HG03025 (cell line): Measurements from ENCODE around the gene LTB4R.
"Not testable (repeated sequence)": the region's sequence is repeated elsewhere in the genome, so short reads cannot be mapped to it uniquely, and the experiment has no call there.

Experiments
- ATAC-seq: cut with Tn5 transposase; IDR thresholded peaks from one replicate; pipeline ENCODE4 v1.9.1; 2021; ENCODE audit warnings: mild to moderate bottlenecking, moderate library complexity; ENCODE audit not compliant: unreplicated experiment, low FRiP score

LTB4R gene

DNA sequence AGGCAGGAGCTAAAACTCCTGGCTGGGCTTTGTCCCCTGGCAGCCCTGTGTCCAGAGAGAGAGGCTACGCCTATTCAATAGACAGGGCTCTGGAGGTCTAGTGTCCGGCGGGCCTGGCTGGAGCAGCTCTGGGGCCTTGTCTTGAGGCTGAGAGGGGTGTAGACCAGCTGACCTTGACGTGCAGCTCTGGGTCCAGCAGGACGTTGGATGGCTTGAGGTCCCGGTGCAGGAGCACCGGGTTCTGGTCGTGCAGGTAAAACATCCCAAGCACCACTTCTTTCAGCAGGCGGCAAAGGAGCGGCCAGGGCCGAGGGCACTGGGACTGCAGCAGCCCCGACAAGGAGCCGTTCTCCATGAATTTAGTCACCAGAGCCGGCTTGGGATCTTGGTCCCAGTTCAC is 27.5 kb downstream of the LTB4R start:
- no peak for ATAC-seq

DNA sequence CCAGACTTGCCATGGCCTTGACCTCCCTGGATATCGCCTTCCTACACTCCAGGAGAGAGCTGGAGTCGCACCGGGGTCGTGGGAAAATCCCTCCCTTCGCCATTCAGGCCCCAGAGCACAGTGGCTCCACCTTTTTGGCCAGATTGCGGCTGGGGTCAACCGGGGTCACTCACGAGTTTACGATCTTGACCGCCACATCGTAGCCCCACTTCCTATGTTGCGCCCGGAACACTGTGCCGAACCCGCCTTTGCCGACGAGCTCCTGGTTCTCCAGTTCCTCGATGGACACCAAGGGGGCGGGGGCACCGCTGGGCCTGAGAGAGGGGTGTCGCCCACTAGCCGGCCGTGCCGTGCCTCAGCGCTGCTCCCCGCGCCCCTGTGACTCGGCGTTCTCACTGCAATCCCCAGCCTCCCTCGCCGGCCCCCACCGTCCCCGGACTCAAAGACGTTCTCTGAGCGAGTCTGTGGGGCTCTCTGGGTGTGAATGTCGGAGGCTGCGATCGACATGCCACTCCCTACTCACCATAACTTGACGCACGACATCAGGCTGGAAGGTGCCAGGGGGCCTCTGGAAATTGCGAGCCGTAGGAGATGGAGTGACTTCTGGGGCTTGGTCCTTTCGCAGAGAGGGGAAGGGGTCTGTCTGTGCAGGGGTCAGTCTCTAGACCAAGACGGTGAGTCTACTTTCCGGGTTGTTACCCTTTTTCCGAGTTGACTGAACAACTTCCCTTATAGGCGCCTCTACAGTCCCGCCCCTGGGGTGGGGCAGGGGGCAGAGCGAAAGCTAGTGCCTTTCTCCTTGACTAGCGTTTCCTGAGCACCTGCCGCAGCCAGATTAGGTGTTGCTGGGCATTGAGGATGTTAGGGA is 28.2 kb downstream of the LTB4R start, which contains the start of gene RIPK3:
Gene RIPK3 (minus strand): TSS at position 708 of the 868 bp plus-strand sequence. CDS start 165 bp downstream, at position 543.
- peak; percentile 67 for ATAC-seq

DNA sequence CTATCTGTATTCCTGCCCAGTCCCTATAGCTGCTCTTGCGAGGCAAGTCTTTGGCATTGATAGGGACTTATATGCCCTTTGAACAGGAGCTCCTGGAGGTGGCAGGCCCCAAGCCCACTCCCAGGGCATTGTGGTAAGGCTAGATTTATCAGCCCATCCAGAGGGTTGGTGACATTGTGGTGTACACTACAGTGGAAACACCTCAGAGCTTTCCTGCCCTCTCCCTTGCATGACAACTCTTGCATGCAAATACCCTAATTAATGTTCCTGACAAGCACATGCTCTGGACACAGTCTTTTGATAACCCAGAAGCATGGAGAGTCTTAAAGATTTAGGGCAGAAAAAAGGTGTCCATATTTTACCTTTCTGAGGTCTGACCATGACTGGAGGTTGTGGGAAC is 29.3 kb downstream of the LTB4R start:
- ATAC-seq = no peak

DNA sequence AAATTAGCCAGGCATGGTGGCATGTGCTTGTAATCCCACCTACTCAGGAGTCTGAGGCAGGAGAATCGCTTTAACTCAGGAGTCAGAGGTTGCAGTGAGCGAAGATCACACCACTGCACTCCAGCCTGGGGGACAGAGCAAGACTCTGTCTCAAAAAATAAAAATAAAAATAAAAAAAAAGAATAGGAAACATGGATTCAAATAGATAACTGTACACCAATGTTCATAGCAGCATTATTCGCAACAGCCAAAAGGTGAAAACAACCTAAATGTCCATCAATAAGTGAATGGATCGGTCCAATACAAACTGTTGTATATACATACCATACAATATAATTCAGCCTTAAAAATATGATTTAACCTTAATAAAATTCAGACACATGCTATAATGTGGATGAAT is 31.6 kb downstream of the LTB4R start:
- ATAC-seq = no peak

DNA sequence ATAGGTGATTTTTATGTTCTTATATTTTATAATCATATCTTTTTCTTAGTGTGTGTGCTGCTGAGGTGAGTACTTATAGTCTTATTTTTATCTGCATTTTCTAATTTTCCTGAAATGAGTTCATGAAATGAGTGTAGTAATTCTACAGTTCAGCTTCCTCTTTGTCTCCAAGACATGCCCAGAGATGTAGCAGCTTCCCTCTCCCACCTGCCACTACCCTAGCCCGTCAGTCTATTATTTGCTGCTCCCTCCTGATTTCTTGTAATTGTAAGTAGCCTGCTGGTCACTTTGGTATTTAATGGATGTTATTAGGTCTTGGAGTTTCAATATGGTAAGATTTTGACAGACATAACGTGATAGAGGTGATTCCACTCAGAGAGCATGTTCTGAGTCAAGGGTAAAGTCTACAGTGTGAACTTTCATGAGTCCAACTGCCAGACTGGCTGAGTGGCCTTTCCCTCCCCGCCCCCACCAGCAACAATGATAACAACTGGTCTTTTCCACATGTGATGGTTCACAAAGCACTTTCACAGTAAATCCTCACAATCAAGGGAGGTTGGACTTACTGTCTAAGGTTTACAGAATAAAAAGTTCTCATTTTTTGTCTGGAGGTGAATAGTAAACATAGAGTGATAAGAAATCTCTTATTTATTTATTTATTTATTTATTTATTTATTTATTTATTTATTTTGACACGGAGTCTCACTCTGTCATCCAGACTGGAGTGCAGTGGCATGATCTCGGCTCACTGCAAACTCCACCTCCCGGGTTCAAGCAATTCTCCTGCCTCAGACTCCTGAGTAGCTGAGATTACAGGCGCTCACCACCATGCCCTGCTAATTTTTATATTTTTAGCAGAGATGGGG is 32.7 kb downstream of the LTB4R start:
- no peak for ATAC-seq

DNA sequence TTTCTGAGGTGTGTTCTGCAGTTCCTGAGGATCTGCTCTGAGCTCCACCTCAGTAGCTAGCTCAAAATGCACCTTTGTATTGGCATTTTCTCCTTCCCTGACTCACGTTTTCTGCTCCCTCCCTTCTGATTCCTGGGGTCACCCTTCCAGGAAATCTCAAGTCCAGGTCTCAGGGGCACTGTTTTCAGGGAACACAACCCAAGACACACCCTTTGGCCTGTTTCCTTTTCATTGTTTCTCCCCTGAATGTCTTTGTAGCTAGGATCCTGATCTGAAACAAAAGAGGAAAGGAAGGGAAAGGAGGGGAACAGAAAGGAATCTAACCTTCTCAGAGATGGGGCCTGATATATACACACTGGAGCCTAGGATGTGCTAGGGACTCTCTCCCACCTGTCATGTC is 35.8 kb downstream of the LTB4R start:
- no peak for ATAC-seq

DNA sequence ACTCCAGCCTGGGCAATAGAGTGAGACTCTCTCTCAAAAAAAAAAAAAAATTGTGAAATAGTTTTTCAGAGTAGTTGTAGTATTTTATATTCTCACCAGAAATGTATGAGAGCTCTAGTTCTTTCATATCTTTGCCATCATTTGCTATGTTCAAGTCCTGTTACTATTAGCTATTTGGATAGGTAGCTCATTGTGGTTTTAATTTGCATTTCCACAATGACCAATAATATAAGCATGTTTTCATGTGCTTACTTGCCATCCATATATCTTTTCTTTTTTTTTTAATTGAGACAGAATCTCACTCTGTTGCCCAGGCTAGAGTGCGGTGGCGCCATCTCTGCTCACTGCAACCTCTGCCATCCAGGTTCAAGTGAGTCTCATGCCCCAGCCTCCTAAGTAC is 36.9 kb downstream of the LTB4R start:
- ATAC-seq = no peak

DNA sequence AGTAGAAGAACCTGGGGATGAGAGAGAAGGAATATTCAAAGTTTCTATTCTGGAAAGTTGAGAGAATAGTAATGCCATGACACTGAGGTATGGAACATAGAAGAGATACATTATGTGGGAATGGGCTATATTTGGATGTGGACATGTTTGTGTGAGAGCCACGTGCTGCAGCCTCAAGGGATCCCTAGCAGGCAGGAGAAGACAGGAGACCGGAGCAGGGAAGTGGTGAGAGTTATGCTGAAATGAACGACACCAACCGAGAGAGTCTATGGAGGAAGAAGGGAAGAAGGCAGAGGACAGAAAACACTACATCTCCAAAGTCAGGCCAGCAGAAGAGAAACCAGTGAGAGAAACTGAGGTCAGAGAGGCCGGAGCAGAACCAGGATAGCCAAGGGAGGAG is 38.4 kb downstream of the LTB4R start:
- no peak for ATAC-seq

DNA sequence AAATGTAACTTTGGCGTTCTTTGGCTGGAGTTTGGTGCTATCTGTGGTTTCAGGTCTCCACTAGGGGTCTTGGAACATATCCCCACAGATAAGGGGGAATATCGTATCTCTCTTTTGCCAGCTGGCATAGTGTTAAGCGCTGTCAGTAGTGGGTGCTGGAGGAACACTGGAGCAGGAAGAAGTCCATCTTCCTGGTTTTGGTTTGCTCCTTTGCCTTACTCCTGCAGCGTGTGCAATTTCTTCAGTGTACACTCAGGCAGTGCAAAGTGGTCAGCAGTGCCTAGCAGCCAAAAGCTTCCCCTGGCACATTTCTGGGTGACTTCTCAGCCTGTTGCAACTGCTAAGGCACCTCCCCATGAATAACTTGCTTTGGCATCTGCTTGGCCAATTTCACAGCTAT is 40.2 kb downstream of the LTB4R start:
- no peak for ATAC-seq

DNA sequence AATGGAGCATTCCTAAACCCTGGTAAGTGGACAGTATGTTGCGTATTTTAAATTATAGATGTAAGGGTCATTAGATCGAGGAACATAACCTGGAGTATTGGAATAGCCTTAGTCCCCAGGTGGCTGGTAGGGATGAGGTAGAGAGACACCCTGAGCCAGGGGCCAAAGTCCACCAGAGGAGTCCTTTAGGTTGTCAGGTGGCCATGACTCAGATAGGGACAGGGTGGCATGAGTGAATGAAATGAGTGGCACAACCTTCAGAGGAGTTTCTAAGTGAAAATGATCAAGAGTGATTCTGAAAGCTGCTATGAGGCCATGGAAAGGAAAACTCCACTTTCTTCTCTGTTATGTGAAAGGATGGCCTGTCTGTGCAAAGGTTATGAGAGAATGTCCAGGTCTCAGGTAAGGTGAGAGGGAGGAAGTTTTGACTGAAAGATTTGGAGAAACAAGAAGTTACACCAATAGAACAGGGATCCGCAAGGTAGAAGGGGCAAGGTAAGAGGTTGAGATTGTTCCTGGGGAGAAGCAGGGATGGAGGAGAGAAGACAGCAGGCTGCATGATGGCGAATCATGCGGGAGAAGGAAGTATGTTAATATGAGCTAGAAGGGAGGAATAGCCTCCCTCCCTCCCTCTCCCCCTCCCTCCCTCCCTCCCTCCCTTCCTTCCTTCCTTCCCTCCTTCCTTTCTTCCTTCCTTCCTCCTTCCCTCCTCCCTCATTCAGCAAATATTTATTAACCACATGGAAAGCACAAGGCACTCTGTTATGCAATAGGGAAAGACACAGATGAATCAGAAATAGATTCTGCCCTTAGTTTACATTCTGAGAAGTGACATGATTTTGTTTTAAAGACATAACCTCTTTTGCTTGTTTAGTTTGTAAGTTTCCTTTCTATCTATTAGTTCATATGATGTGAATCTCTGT is 42.5 kb downstream of the LTB4R start:
- no peak for ATAC-seq

DNA sequence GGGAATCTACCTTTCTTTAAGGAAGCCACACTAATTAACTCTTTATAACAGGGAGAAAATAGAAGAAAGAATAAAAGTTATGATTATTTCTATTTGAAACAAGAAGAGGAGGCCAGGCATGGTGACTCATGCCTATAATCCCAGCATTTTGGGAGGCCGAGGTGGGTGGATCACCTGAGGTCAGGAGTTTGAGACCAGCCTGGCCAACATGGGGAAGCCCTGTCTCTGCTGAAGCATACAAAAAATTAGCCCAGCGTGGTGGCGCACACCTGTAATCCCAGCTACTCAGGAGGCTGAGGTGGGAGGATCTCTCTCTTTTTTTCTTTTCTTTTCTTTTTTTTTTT is 43.2 kb downstream of the LTB4R start:
- not testable (repeated sequence) for ATAC-seq

DNA sequence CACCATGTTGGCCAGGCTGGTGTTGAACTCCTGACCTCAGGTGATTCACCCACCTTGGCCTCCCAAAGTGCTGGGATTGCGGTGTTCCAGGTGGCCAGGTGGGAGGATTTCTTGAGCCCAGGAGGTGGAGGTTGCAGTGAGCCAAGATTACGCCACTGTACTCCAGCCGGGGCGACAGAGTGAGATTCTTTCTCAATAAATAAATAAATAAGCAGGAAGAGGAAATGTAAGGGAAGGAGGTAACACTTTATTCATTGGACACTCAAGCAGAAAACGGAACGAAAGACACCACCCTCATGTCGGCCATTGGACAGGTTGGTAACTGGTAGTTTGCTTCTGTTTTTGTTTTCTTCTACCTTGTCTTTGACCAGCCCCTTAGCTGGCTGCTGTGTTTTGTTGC is 43.7 kb downstream of the LTB4R start:
- no peak for ATAC-seq

DNA sequence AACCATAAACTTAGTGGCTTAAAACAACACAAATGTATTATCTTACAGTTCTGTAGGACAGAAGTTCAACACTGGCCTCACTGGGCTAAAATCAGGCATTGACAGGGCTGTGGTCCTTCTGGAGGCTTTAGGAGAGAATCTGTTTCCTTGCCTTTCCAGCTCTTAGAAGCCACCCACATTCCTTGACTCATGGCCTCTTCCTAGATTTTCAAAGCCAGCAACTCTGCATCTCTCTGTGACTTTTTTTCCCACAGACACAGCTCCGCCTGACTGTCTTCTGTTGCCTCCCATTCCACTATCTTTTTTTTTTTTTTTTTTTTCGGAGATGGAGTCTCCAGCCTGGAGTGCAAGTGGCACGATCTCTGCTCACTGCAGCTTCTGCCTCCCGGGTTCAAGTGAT is 44.9 kb downstream of the LTB4R start:
- no peak for ATAC-seq

DNA sequence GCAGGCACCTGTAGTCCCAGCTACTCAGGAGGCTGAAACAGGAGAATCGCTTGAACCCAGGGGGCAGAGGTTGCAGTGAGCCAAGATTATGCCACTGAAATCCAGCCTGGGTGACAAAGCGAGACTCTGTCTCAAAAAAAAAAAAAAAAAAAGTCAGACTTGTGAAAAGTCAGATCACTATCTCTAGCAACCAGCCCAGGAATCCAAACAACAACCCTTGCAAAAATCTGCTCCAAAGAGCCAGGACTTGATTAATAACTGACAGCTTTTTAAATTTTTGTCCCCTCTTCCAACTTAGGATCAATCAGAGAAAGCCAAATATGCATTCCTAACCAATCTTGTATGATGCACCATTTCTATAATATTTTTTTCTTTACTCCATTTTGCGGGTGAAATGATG is 49.0 kb downstream of the LTB4R start:
- ATAC-seq = no peak

DNA sequence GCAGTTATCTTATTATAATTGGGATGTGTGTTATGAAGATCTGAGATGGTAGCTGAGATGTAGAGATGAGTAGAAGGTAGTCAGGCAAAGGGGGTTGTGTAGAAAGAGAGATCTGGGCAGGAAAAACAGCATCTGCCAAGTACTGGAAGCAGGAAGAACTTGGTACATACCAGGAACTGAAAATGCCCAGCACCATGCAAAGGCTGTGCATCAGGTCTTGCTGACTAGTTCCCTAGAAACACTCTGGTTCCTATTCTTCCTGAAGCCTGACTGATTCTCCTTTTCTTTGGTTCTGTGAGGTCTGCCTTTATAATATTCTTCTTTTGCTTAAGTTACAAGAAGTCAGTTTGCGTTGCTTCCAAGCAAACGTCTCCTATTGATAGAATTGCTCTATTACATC is 50.0 kb downstream of the LTB4R start:
- no peak for ATAC-seq

DNA sequence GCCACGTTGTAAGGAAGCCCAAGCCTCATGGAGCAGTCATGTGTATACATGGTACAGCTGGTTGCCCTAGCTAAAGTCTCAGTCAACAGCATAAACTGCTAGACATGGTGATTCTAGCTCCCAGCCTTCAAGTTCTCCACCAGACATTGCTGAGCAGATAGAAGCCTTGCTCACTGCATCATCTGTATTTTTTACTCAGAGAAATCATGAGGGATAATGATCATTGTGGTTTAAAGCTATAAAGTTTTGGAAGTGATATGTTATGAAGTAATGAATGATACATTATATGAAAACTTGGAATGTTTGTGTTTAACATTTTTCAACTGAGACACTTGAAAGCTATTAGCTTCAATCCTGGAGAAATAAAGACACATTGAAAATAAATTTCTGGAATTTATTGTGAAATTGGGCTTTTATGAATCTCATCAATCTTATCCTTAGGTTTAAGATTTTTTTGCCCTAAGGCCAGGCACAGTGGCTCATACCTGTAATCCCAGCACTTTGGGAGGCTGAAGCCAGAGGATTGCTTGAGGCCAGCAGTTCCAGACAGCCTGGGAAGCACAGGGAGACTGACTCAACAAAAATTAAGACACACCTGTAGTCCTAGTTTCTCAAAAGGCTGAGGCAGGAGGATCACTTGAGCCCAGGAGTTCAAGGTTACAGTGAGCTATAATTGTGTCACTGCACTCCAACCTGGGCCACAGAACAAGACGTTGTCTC is 51.1 kb downstream of the LTB4R start:
- ATAC-seq = no peak

DNA sequence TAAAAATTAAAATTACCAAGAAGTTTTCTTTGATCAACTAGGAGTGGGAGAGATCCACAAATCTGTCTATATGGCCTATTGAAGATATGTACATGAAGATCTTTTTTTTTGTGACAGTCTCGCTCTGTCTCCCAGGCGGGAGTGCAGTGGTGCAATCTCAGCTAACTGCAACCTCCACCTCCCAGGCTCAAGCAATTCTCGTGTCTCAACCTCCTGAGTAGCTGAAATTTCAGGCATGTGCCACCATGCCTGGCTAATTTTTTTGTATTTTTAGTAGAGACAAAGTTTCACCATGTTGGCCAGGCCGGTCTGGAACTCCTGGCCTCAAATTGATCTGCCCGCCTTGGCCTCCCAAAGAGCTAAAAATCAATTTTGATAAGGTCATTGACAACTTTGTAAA is 52.1 kb downstream of the LTB4R start:
- ATAC-seq = no peak

DNA sequence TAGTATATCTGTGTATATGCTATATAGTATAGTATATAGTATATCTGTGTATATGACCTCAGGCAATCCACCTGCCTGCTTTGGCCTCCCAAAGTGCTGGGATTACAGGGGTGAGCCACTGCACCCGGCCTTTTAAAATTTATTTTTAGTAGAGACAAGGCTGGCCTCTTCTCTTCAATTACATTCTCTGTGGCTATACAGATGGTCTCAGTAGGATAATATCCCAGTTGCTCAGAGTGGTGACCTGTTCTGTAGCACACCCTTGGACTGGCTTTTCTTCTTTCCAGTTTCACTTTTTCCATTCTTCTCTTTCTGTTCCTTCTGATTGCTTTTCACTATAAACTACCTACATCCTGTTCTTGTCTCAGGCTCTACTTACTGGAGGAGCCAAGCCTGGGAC is 53.5 kb downstream of the LTB4R start:
- ATAC-seq = no peak

DNA sequence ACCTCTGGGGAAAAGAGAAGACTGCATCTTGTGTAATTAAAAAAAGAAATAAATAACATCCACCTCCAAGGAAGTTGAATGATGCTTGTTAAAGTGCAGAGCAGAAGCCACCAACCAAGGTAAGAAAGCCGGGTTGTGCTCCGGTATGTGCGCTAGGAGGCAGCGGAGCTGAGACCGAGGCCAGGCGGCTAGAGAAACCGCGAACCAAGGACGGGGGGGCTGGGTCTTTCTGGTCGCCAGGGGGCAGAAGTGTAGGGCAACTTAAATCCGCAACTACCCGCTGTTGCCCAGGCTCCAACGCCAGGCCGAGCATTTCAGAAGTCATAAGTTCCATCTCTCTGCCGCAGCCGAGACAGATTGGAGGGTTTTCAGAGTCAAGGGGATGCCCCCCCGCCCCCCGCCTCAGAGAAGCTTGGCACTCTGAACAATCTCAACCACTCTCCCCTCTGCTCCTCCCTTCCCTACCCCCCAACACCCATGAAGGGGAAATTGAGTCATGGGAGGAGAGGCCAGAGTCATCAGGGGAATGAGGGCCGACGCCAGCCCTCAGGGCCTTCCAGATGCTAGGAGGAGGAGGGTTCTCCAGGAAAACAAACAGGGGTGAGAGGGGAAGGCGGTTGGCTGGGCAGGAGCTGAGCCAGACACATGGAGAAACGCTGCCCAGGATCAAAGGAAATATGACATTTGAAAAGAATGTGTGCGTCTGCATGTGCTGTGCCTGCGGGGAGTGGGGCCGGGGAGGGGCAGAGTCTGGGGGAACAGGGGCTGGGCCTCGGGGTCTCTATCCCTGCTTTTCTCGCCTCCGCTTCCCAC is 54.5 kb downstream of the LTB4R start:
- no peak for ATAC-seq
